K562 (cell line): ENCODE measurements around the gene HFE. TPM values are rescaled to one million over a fixed set of nuclear protein-coding genes. Genes with fewer than 3 reads are reported as not detected.
A peak's percentile ranks its signal among the peaks of the same experiment; 100 is the strongest.

Source experiments
- CCNT2 ChIP-seq: IDR thresholded peaks from 2 replicates; pipeline ENCODE4 v1.6.1; 2011; ENCODE audit warnings: borderline replicate concordance, low read depth, mild to moderate bottlenecking, moderate library complexity, mixed read lengths, low read length; ENCODE audit not compliant: insufficient read length; ENCODE audit errors: extremely low read depth
- HNRNPUL1 ChIP-seq: fragments of 200-400 bp; formaldehyde crosslinking; IDR thresholded peaks from 2 replicates; pipeline ENCODE4 v1.6.1; 2017; ENCODE audit warnings: low read length
- HSF4 ChIP-seq: fragments of 250-450 bp; sonication (Bioruptor Pico); IDR thresholded peaks from 2 replicates; pipeline ENCODE4 v2.1.2; 2022; ENCODE audit warnings: mild to moderate bottlenecking, moderate library complexity, borderline replicate concordance
- JUND ChIP-seq, 2 experiments: IDR thresholded peaks; 2 replicates in 1 of 2; 3 replicates in 1 of 2; pipeline ENCODE4 v1.6.1; 2011; ENCODE audit warnings: borderline replicate concordance in 2 of 2, low read depth in 2 of 2, low read length in 2 of 2, improper control_type of control experiment in 1 of 2, missing biosample characterization in 1 of 2, missing genetic modification characterization in 1 of 2, missing genetic modification reagents in 1 of 2
- KDM5B ChIP-seq: fragments of 200-600 bp; sonication (generic); IDR thresholded peaks from 2 replicates; pipeline ENCODE4 v1.6.1; 2012; ENCODE audit warnings: low read depth, mild to moderate bottlenecking, moderate library complexity, low read length, control low read depth, inconsistent platforms; ENCODE audit not compliant: insufficient replicate concordance
- KLF10 ChIP-seq: fragments of 250-450 bp; sonication (Bioruptor Pico); IDR thresholded peaks from 2 replicates; pipeline ENCODE4 v1.6.1; 2021; ENCODE audit warnings: matching md5 sums
- MNT ChIP-seq, 2 experiments: fragments of 450-650 bp; conservative IDR thresholded peaks; 2 replicates each; pipeline ENCODE4 v1.6.1; 2017; ENCODE audit warnings: mild to moderate bottlenecking in 2 of 2, moderate library complexity in 2 of 2
- MYBL2 ChIP-seq, 2 experiments: fragments of 450-650 bp in 1 of 2; sonication (generic) in 1 of 2; formaldehyde crosslinking in 1 of 2; IDR thresholded peaks; 2 replicates each; pipeline versions ENCODE4 v1.6.1 to v1.8.1; 2017 to 2022; ENCODE audit warnings: borderline replicate concordance in 1 of 2, inconsistent platforms in 1 of 2, low read depth in 1 of 2, mild to moderate bottlenecking in 1 of 2, missing genetic modification reagents in 1 of 2, moderate library complexity in 1 of 2
- SMARCA4 ChIP-seq: fragments of 450-650 bp; IDR thresholded peaks from 2 replicates; pipeline ENCODE4 v1.6.1; 2016
- TAF1 ChIP-seq: IDR thresholded peaks from 2 replicates; pipeline ENCODE4 v1.6.1; 2011; ENCODE audit warnings: mild to moderate bottlenecking, low read length, moderate library complexity; ENCODE audit not compliant: insufficient read depth, control insufficient read depth, severe bottlenecking; ENCODE audit errors: extremely low read depth
- ZNF408 ChIP-seq: fragments of 250-450 bp; sonication (Bioruptor Pico); IDR thresholded peaks from 2 replicates; pipeline ENCODE4 v1.4.0; 2020; ENCODE audit warnings: low read depth, mild to moderate bottlenecking, moderate library complexity
- polyA plus RNA-seq, 8 experiments: library from polyadenylated mRNA; depleted of rRNA in 4 of 8; stranded (reverse) in 5 of 8; unstranded in 3 of 8; fragments of >200 nt; fragmentation: Nextera tagmentation in 2 of 8; fragmentation: Illumina TruSeq in 1 of 8; extraction: Ambion mirVana in 2 of 8; extraction: Trizol in 1 of 8; gene quantifications; 2 replicates each; pipeline versions ENCODE4 v1.2.1 to v1.2.3, GENCODE V29; 2011 to 2014; ENCODE audit warnings: inconsistent platforms in 1 of 8, missing spikeins in 1 of 8
- total RNA-seq, 7 experiments: library from RNA; depleted of rRNA in 6 of 7; stranded (reverse); fragments of >200 nt in 6 of 7; fragmentation: Illumina TruSeq in 2 of 7; extraction: Trizol in 2 of 7; gene quantifications; 2 replicates each; pipeline versions ENCODE4 v1.2.1 to v1.2.3, GENCODE V29; 2011 to 2021; ENCODE audit warnings: low replicate concordance in 1 of 7
- TF ChIP-seq, protein P1 (sequence below): sonication (generic); formaldehyde crosslinking; IDR thresholded peaks from 2 replicates; pipeline ENCODE4 v1.8.0; 2023; ENCODE audit warnings: missing genetic modification reagents, mild to moderate bottlenecking, borderline replicate concordance
- TF ChIP-seq, protein P2 (sequence below): sonication (generic); IDR thresholded peaks from 2 replicates; pipeline ENCODE4 v1.6.1; 2016
- TF ChIP-seq, protein P3 (sequence below), 2 experiments: IDR thresholded peaks; 2 replicates each; pipeline ENCODE4 v1.6.1; 2011; ENCODE audit warnings: borderline replicate concordance in 1 of 2, control low read depth in 1 of 2, low read depth in 1 of 2, low read length in 1 of 2, mild to moderate bottlenecking in 1 of 2, mixed read lengths in 1 of 2, moderate library complexity in 1 of 2; ENCODE audit not compliant: insufficient read depth in 1 of 2, insufficient read length in 1 of 2, poor library complexity in 1 of 2, severe bottlenecking in 1 of 2; ENCODE audit errors: extremely low read depth in 1 of 2

Gene HFE
- total and polyA plus RNA-seq, 9 of the 15 experiments (the other 6 are each of a cell fraction or from before 2014, with no cell fraction given), result 0.14 to 1.2 (median 0.76) TPM

DNA sequence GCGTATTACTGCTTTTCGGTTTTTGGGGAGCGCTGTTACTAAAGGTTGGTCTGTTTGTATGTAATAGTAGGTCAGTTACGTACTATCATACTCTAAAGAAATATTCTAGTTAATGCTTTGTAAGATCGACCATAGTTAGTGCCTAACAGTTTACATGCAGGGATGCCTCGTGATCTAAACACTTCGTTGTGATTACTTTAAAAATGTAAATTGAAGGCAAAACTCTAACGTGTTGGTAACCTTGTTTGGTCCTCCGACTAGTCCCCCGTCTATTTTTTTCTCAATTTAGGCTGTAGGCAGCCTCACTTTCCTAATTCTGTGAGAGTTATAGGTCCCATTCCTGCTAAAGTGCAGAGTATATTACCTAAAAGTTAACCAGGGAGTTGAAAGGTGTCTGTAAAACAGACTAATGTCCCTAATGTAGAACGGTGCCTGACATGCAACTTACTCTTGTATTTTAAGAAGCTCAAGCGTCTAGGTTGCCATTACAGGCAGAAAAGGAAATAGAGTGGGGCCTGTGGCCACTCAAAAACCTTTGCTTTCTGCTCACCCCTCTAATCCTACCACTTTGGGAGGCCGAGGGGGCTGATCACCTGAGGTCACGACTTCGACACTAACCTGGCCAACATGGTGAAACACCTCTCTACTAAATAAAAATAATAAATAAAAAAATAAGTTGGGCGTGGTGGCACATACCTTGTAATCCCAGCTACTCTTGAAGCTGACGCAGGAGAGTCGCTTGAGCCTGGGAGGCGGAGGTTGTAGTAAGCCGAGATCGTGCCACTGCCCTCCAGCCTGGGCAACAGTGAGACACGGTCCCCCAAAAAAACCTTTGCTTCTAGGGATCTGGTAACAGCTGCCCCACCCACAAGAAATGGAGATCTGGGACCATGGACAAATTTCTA lies 37.8 kb downstream of the HFE start (continued):
- TF ChIP-seq, protein P1, sequence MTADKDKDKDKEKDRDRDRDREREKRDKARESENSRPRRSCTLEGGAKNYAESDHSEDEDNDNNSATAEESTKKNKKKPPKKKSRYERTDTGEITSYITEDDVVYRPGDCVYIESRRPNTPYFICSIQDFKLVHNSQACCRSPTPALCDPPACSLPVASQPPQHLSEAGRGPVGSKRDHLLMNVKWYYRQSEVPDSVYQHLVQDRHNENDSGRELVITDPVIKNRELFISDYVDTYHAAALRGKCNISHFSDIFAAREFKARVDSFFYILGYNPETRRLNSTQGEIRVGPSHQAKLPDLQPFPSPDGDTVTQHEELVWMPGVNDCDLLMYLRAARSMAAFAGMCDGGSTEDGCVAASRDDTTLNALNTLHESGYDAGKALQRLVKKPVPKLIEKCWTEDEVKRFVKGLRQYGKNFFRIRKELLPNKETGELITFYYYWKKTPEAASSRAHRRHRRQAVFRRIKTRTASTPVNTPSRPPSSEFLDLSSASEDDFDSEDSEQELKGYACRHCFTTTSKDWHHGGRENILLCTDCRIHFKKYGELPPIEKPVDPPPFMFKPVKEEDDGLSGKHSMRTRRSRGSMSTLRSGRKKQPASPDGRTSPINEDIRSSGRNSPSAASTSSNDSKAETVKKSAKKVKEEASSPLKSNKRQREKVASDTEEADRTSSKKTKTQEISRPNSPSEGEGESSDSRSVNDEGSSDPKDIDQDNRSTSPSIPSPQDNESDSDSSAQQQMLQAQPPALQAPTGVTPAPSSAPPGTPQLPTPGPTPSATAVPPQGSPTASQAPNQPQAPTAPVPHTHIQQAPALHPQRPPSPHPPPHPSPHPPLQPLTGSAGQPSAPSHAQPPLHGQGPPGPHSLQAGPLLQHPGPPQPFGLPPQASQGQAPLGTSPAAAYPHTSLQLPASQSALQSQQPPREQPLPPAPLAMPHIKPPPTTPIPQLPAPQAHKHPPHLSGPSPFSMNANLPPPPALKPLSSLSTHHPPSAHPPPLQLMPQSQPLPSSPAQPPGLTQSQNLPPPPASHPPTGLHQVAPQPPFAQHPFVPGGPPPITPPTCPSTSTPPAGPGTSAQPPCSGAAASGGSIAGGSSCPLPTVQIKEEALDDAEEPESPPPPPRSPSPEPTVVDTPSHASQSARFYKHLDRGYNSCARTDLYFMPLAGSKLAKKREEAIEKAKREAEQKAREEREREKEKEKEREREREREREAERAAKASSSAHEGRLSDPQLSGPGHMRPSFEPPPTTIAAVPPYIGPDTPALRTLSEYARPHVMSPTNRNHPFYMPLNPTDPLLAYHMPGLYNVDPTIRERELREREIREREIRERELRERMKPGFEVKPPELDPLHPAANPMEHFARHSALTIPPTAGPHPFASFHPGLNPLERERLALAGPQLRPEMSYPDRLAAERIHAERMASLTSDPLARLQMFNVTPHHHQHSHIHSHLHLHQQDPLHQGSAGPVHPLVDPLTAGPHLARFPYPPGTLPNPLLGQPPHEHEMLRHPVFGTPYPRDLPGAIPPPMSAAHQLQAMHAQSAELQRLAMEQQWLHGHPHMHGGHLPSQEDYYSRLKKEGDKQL (CRISPR knock-in tag), result no peak
- TF ChIP-seq SMARCA4, result no peak
- TF ChIP-seq JUND (IDR thresholded peaks at IDR 0.05; ENCODE audit: borderline replicate concordance, low read depth, low read length), result no peak
- TF ChIP-seq JUND (tag; IDR thresholded peaks at IDR 0.05; ENCODE audit: borderline replicate concordance, low read depth, low read length), result no peak
- TF ChIP-seq, protein P2, sequence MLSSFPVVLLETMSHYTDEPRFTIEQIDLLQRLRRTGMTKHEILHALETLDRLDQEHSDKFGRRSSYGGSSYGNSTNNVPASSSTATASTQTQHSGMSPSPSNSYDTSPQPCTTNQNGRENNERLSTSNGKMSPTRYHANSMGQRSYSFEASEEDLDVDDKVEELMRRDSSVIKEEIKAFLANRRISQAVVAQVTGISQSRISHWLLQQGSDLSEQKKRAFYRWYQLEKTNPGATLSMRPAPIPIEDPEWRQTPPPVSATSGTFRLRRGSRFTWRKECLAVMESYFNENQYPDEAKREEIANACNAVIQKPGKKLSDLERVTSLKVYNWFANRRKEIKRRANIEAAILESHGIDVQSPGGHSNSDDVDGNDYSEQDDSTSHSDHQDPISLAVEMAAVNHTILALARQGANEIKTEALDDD, result peak; percentile 50; the same call in 1 of the 2 replicates
- TF ChIP-seq KLF10 (CRISPR knock-in tag), result 0 out of 2 replicates have a peak, but pooled peaks have one; percentile 9
- no peak for TF ChIP-seq KDM5B
- TF ChIP-seq CCNT2, result no peak
- TF ChIP-seq, protein P3, sequence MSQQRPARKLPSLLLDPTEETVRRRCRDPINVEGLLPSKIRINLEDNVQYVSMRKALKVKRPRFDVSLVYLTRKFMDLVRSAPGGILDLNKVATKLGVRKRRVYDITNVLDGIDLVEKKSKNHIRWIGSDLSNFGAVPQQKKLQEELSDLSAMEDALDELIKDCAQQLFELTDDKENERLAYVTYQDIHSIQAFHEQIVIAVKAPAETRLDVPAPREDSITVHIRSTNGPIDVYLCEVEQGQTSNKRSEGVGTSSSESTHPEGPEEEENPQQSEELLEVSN (IDR thresholded peaks at IDR 0.05; ENCODE audit: borderline replicate concordance in 1 of 2, extremely low read depth in 1 of 2, insufficient read depth in 1 of 2, insufficient read length in 1 of 2, low read depth in 1 of 2, low read length in 1 of 2, poor library complexity in 1 of 2, severe bottlenecking in 1 of 2), result no peak
- TF ChIP-seq TAF1, result peak; percentile 35
- TF ChIP-seq HSF4 (CRISPR knock-in tag), result no peak
- TF ChIP-seq MYBL2 (IDR thresholded peaks at IDR 0.05; ENCODE audit: low read depth), result no peak
- TF ChIP-seq MYBL2 (CRISPR knock-in tag; IDR thresholded peaks at IDR 0.05; ENCODE audit: borderline replicate concordance), result no peak
- no peak for TF ChIP-seq MNT (conservative IDR thresholded peaks at IDR 0.05)
- TF ChIP-seq HNRNPUL1, result no peak; the same call in 1 of the 2 replicates
- no peak for TF ChIP-seq ZNF408 (CRISPR knock-in tag)
